Neural progenitor cell (in vitro differentiated cells): Measurements from ENCODE around the gene HFE.

ENCODE experiments used
- CTCF ChIP-seq: fragments of 200-600 bp; sonication (generic); IDR thresholded peaks from 2 replicates; pipeline ENCODE4 v1.5.1; 2017; ENCODE audit warnings: antibody characterized with exemption, mild to moderate bottlenecking
- EZH2 ChIP-seq: fragments of 200-600 bp; sonication (generic); IDR thresholded peaks from 2 replicates; pipeline ENCODE4 v1.6.1; 2017; ENCODE audit warnings: antibody characterized with exemption, mild to moderate bottlenecking, moderate library complexity
- EZH2phosphoT487 ChIP-seq: fragments of 200-600 bp; sonication (generic); IDR thresholded peaks from 2 replicates; pipeline ENCODE4 v1.6.1; 2017; ENCODE audit warnings: antibody characterized with exemption

DNA sequence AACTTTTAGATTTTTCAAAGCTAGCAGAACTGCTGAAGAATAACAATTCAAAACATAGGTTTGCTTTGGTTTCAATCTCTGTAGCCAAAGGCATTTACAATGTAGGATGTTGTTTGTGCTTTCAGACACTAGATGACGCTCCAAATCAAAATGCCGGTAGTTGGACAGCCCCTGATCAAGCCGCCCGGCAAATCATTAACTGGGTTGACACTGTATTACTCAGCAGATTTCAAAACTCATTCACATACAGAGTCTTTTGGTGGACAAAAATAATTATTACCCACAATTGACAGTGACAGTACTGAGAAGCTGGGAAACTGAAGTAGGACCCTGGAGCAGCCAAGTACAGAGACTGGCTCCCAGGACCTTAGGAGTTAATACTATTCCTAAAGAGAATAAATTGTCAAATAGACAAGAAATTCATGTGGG is 21.3 kb upstream of the HFE start:
- TF ChIP-seq CTCF (peak; percentile 86), EZH2phosphoT487 (no peak), EZH2 (no peak)
